GM11168 (cell line): ENCODE results near the gene SELENOM.
"Not testable (repeated sequence)": the region's sequence is repeated elsewhere in the genome, so short reads cannot be mapped to it uniquely, and the experiment has no call there.

Source experiments
- in situ Hi-C: fragments of 300-500 bp; cut with MboI; formaldehyde crosslinking; loops from one replicate; pipeline ENCODE4 v1.12.0; 2022; ENCODE audit warnings: low sequenced_read_pairs; ENCODE audit not compliant: unreplicated experiment

SELENOM gene

DNA sequence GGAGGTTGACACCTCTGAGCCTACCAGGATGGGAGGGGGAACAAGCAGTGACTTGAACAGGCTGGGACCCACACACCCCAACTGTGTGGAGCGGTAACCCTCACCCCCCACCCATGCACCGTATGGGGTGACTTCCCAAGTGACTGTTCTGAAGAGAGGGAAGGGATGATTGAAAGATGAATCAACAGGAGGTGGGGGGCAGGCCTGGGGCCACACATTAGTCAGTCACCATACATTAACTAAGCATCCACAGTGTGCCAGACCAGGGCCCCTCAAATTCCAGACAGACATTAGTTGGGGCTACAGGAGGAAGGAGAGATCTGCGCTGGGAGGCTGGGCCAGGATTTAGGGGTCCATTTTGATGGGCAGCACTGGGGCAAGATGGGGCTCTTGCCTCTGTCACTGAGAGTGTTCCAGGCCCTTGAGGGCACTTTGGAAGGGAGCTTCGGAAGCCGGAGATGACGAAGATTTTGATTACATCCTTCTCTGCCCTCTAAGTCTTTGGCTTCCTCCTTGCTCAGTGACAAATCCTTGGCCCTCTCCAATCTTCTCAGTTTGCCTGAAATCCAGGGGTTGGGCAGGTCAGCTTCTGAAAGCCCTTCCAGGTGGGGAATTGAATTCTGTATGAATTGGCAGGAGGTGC is 25.3 kb downstream of the SELENOM start:
- in situ Hi-C loops: loop anchor here (10.0 kb wide), 1 partner anchor 127 kb away; no protein-coding TSS in a partner anchor

DNA sequence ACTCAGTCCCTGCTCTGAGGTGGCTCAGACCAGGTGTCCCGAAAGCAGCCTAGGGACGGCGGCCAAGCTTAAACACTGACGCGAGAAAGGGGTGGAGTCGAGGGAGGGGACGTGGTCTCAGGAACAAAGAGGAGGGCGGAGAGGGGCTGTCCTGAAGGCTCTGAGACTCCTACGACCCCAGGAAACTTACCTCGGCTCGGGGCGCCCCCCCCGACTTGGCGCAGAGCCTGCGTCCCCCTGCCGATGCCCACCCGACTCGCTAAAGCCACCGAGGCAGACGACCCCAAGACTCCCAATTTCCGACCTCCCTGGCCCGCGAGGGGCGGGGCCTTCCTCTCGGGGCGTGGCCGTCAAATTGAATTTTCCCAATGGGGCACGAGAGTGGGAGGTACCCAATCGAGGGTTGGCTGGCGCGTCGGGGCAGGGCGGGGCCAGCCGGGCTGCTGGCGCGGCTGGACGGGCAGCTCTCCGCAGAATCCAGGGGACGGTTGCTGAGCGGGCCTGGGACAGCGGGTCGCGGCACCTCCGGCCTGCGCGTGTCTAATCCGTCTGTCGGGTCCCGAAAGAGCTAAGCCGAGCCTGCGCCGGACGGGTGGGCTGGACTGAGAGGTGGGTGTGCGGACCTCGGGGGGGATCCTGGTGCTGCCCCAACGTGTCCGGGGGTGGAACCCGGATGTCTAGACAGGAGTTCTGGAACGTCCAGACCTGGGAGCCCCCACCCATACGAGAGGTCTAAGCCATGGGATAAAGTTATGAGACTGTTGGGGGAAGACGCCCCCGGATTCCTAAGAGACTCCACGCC is 26.3 kb downstream of the SELENOM start, which contains the start of gene SMTN:
SMTN (plus strand) TSS at position 471 of the 802 bp plus-strand sequence. CDS start 1,941 bp downstream, outside the sequence.
- in situ Hi-C loops: loop anchor here (10.0 kb wide), 1 partner anchor 126 kb away; no protein-coding TSS in a partner anchor

DNA sequence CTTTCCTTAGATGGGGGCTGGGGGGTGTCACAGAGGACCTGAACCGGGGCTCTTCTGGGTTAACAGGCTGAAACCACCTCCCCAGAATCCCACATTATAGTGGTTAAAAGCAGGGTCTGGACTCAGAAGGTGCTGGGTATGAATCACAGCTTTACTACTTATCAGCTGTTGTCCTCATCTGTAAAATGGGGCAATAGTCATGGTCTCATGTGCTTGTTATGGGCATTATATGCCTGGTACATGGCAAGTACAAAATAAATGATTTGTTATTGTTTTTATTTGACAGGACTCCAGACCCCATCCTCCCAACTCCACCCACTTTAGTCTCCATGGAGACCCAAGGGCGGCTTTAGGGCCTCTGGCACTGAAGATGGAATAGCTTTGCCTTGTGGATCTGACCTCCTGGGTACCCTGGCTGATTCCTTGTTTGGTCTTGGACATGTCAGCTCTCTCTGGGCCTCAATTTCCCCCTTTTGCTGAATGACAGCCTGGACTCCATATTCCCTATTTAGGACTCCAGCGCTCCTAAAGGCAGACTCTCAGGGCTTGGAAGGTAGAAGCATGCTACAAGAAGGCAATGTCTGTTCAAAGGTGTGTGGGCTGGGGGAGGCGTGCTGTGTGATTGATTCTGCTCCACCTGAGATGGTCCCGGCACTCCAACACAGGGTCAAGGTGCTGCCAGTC is 27.1 kb downstream of the SELENOM start:
- in situ Hi-C loops: loop anchor here (10.0 kb wide), 1 partner anchor 126 kb away; no protein-coding TSS in a partner anchor

DNA sequence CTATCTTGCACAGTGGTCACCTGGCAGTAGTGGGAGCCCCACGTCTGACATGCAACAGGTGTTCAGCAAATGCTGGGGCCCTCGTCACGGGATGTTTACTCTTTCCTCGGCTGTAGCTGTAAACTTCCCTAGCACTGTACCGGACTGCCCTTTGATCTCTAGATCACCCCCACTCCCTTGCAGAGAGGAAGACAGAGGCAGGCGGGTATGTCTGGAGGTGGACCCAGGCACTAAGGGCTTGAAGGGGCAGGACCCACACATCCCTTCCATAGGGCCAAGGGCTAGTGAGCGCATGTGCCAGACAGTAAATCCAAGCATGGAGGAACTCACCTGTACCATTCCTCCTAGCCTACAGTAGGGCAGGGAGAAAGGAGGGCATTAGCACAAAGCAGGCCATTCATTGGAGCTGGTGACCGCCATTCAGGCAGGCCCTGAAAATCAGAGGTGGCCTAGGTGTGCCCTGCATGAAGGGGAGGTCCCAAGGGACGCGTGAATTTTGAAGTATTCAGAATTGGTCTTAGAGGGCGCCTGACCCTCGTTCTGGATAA is 28.2 kb downstream of the SELENOM start:
- in situ Hi-C loops: no loop called here

DNA sequence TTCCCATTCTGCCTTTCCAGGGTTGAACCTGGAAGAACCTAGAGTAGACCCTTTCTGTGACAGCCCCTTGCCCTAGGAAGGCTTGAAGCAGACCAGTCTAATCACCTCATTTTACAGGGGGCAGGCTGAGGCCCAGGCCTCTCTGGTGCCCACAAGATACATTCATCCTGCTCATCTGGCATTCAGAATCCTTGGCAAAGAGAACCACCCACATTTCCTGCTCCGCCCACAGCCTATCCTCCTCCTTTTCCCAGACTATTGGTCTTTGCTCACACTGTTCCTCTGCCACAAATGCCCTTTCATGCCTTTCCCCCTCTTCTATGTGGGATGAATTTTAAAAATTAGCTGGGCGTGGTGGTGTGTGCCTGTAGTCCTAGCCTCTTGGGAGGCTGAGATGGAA is 29.0 kb downstream of the SELENOM start:
- in situ Hi-C loops: not testable (repeated sequence)

DNA sequence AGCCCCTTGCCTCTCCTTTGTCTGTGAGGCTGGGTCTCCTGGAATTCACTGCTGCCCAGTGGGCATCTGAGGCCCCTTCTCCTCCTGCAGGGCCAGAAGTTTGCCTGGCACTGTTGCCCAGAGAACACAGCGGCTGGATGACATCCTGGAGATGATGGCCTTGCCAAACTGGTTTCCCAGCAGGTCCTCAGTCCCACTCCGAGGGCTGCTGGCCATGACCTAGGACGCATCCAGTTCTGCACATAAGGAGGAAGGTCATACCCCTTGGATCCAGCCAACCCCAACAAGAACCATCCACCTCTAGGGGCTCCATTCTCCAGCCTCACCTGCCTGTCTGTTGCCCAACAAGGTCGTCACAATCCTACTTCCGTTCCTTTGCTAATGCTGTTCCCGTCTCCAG is 29.7 kb downstream of the SELENOM start:
- in situ Hi-C loops: no loop called here

DNA sequence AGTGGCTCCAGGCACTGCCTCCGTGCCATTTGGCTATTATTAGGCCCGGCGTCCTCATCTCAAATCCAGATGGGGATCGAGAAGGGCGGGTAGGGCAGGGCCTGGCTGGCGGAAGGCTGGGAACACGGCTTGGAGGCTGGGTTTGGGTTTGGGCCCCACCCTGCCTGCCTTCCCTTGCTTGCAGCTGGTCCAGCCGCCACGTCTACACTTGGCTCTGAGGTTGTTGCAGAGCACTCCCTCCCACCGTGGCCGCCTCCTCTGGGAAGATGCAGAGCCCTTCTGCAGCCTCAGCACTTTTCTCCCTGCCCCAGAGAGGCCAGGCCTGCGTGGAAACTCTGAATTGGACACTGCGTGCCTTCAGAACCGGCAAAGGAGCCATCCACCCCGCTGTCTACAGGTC is 31.4 kb downstream of the SELENOM start:
- in situ Hi-C loops: no loop called here

DNA sequence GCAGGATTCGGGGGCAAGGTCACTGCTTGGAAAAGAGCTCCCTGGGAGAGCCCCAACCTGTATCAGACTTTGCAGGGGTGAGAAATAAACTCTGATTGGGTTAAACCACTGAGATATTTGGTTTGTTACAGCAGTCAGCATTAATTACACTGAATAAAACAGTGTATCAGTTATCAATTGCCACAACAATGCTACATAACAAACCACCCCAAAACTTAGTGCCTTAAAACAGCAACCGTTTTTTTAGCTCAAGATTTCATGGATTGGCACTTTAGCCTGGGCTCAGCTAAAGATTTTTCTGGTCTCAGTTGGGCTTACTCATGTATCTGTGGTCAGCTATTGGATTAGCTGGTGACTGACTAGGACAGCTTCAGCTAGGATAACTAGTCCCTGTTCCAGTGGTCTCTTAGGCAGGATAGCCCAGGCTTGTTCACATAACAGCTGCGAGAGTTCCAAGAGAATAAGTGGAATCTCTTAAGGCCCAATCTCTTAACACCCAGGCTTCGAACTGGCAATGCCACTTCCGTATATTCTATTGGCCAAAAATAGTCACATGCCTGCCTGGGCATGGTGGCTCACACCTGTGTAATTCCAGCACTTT is 33.7 kb downstream of the SELENOM start:
- in situ Hi-C loops: not testable (repeated sequence)

DNA sequence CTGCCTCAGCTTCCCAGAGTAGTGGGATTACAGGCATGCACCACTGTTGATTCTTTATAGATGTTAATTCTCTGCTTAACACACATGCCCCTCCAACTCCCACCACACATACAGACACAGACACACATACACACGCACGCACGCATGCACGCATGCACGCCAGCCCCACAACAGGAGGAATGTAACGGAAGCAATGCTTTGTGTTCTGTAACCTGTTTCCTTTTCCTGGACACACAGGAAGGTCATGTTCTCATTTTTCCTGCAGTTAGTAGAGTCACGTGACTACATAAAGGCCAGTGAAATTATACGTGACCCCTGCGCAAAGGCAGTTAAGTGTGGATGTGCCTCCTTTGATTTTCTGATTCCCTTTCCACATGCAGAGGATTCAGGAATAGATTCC is 34.2 kb downstream of the SELENOM start:
- in situ Hi-C loops: not testable (repeated sequence)

DNA sequence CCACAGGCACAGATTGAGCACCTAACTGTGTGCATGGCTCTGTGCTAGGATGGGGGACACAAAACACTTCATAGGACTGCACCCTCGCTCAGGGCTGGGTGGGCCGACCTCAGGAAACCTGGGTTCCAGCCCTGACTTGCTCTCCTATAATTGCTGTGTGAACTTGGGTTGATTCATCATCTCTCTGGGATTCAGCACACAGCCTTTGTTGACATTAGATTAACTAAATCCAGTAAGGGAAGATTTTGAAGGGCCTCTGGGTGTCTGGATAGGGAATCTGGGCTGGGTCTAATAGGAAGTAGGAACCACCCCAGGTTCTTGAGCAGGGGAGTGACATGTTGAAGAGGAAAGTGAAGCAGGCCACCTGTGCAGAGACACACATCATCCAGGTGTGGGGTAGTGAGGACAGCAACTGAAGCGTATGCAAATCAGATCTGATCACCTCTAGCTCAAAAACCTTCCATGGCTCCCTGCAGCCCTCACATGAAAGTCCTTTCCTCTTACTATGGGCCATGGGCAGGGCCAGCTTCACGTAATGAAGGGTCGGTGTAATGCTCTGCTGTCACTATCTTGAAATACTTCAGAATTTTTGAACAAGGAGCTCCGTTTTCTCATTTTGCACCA is 37.6 kb downstream of the SELENOM start:
- in situ Hi-C loops: not testable (repeated sequence)

DNA sequence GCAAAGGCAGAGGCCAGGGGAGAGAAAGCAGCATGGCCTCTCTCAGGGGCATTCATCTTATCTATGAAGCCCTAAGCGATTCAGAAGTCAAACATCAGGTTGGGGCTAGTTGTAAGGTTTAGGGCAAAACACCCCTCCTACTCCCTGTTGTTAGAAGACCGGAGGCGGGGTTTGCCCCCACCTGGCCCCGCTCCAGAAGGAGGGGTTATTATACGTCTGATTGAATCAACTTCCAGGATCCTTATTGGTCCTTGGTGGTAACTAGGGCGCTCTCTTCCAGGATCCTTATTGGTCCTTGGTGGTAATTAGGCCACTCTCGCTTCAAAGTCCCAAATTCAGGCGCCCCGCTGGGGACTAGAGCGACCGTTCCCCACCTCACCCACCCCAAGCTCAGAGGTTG is 38.4 kb downstream of the SELENOM start:
- in situ Hi-C loops: no loop called here

DNA sequence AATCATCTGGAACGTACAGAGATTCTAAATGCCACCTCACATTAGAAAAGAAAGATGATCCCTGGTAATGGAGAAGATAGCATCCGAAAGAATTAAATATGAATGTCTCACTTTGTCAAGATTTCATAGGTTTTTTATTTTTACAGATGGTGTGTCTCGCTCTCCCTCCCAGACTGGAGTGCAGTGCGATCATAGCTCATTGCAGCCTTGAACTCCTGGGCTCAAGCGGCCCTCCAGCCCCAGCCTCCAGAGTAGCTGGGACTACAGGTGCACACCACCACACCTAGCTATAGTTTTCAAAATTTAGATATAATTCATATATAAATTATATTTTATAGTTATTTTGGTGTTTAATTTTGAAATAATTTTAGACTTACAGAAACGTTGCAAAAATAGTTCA is 43.0 kb downstream of the SELENOM start:
- in situ Hi-C loops: no loop called here

DNA sequence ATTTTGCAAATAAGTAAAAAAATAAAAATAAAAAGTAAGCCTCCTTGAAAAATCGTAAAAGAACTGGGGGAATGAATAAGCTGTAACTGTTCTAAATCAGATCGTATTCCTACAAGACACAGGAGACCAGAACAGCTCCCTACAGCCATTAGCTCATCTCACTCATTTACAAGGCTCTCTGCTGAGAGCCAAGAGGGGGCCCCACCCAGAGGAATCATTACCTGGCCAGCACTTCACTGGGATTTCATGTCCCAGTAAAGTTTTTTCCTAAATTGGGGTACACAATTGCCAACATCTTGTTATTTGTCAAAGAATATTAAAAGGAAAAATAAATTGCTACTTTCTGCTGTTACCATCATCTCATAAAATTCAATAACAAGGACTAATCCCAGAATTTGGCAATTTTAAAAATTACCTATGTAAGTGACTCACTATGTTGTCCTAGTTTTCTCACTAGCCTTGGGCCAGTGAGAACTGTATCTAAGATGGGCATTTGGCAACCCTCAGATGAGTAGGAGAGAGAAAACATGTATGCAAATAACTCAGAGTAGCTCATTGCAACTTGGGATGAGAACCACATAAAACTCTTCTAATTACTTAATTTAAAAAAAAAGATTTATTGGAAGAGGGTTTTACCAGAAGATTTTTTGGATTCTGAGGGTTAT is 44.7 kb downstream of the SELENOM start:
- in situ Hi-C loops: no loop called here

DNA sequence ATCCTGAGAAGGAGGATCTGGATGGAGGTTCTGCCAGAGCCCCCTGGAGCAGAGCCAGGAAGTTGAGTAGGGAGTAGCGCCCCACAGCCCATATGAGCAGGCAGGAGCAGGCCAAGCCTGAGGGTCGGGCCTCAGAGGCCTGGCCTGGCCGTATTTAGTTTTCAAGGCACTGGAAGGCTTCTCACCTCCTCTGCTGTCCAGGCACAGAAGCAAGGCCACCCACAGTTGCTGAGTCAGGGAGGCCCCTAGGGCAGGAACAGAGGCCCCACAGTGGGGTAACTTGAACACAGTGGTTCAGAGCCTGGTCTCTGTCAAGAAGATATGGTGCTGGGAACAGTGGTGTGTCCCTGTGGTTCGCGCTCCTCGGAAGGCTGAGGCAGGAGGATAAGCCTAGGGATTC is 47.7 kb downstream of the SELENOM start:
- in situ Hi-C loops: not testable (repeated sequence)

DNA sequence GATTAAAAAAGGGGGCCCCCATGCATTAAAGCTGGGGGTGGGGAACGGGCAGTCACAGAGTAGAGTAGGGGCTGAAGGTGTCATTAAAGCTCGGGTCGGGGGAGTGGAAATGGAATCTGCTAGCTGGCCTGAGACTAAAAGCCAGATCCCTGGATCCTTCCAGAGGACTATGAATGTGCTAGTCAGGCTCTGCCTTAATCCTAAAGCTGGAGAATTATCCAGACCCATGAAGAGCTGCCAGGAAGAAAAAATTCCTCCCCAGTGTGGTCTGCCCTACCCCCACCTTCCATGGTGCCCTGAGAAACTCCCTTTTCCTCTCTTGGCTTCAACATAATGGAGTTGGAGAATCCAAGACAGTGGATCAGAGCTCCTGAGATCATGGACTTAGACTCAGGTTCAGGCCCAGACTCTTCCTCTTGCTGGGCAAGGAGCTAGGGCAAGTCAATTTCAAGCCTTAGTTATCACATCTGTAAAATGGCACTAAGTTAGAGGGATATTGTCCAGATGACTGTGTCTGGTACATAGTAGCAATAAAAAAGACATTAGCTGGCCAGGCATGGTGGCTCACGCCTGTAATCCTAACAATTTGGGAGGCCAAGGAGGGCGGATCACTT is 50.3 kb downstream of the SELENOM start:
- in situ Hi-C loops: no loop called here

DNA sequence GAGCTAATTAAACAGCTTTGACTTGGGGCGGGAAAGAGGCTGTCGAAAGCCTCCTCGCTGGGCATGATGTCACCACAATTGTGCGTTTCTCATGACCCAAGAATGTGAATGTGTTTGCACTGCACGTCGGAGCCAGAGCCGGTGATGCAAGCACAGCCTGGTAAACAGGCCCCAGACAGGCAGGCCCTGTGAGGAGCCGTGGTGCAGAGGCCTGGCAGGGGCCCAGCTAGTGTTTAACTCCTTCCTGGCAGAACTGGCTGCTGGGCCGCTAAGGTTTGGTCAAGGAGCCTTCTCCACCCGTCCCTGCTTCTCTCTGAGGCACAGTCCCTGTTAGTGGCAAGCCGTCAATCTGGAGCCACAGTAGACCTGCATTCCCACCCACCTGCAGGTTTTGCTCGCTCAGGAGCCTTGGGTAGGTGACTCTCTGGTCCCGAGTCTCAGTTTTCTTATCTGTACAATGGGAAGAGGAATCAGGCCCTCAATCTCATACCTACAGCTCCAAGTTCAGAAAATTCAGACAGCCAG is 51.7 kb downstream of the SELENOM start:
- in situ Hi-C loops: no loop called here

DNA sequence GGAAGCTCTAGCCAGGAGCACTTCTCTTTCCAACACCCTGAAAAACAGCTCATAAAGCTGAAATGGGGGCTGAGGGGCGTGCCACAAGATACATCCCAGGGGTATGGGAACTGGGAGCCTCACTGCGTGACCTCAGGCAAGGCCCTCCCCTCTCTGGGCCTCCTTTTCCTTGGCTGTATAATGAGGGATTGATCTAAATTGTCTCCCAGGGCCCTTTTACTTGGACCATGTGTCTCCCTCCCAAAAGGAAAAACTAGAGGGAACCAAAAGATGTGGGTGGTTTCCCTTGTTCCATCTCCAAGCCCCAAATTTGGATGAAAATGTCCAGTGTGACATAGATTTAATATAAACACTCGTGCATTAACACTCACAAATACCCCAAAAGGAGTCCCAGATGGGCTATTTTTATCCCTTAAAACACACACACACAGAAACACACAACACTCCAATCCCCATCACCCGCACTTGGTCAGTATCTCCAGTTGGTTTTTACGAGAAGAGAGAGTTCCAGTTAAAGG is 52.2 kb downstream of the SELENOM start:
- in situ Hi-C loops: no loop called here
